A549 treated with GW870086 at 1 μM for 4 hours (cell line): ENCODE measurements around the gene ME1. TPM values are rescaled to one million over a fixed set of nuclear protein-coding genes. Genes with fewer than 3 reads are reported as not detected.

Experiments
- total RNA-seq: library from RNA; stranded (reverse); fragments of 200-300 nt; extraction: Qiagen RNA extraction; gene quantifications from 5 replicates; pipeline ENCODE4 v1.2.3, GENCODE V29; 2022; ENCODE audit warnings: low read depth

The ME1 gene
- total RNA-seq: 38.0 to 43.1 TPM (median 40.1 TPM) in 5 replicates

DNA sequence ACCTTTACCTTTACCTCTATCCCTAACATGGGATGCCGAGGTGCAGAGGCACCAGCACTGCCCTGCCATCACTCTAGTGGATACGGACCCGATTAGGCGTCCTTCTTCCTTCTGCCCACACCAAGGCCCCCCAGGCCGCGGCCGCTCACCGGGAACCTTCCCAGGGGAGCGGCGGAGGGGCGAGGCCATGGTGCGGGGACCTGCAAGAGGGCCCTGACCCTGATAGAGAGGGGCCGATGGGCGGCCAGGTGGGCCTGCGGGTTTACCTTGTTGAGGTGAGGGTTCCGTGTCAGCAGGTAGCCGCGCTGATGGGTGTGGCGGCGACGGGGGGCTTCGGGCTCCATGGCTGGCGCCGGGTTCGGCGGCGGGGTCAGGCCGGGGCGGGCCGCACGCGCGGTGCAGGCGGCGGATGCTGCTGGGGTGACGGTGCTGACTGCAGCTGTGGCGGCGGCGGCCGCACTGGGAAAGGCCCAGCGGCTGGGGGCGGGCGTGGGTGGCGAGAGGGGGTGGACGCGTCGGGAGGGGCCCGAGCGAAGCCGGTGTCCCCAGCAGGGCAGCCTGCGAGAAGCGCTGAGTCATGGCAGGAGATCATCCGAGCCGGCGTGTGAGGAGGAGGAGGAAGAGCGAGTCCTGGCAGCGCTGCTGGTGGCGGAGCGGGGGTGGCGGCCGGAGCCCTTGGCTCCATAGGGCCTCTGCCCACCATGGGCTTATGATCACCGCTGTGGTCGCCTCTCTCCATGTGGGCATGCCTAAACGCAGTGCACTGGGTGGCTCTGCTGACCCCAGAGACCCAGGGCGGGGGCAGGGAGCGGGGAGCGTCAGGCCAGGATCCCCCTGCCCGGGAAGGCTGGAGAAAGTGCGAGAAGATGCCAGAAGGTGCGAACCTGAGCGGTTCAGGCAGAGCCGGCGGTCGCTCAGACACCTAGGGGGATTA is at the start of gene ME1:
Gene ME1, minus strand, starts transcription at position 441 of the 934 bp plus-strand sequence. Its CDS starts 97 bp downstream, at position 344.

DNA sequence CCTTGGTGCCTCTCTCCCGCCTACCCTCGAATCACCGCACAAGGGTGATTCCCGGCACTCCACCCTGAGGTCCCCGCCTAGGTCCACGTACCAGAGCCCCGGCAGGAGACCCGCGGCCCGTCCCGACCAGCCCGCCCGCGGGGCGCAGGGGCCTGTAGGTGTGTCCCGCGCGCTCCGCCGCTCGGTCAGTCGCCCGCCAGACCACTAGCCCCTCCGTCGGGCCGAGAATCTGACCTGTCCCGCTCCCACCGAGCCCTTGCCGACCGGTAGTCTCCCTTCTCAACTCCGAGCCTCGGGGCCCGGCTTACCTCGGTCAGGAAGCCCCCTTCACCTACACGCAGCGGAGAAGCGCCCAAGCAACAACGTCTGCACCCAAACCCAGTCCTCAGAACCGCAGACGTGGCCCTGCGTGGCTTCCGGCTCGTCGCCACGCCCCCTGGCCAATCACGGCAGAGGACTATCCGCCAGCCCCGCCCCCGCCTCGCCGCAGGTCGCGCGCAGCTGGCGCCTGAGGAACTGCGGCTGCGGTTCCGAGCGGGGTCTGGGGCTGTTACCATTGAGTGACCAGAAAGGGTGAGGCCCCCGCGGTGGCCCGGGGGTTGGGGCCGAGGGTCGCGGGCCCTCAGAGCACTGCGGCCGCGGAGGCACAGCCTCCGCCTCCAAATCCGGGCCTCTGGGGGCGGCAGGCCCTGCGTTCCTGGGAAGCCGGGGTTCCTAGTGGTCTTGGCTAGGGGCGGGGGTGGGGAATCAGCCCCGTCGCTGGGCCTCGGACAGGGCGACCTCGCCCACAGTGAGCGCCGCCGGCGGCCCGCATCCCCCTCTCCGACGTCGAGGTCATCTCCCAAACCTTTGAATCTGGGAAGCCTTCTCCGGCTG is 237.7 kb downstream of the ME1 start, which contains the start of the genes PGM3 and RWDD2A:
Gene PGM3, minus strand, starts transcription at position 395 of the 876 bp plus-strand sequence. CDS start 2,253 bp downstream, outside the sequence.
Gene RWDD2A, plus strand, starts transcription at position 487 of the 876 bp plus-strand sequence. CDS start 1,095 bp downstream, outside the sequence.

Other genes starting within 250 kb of the ME1 start
- 20.7 to 35.1 TPM (median 28.0 TPM) in 5 replicates for gene PGM3, start 237.8 kb downstream of the ME1 start, total RNA-seq
- gene RWDD2A, start 237.7 kb downstream of the ME1 start, total RNA-seq: 1.3 to 2.0 TPM (median 1.8 TPM) in 5 replicates
- gene PRSS35, start 81.5 kb upstream of the ME1 start, total RNA-seq: 0.07 to 0.15 TPM (median 0.09 TPM) in 4 of 5 replicates, not detected in the other